Spleen (tissue), 7 donors: ENCODE results near the gene KIF20A.

Source experiments
- POLR2A ChIP-seq, 3 donors: fragments of 450-650 bp; IDR thresholded peaks; one replicate each; pipeline ENCODE4 v1.5.1; 2017; ENCODE audit warnings: antibody characterized with exemption in 3 of 3, mild to moderate bottlenecking in 1 of 3
- TF ChIP-seq, protein P1 (sequence below), 11 experiments: fragments of 200-600 bp in 7 of 11; fragments of 450-650 bp in 4 of 11; sonication (generic) in 4 of 11; IDR thresholded peaks in 8 of 11; conservative IDR thresholded peaks in 3 of 11; 1 replicate in 7 of 11; 2 replicates in 4 of 11; pipeline versions ENCODE4 v1.4.0 to v1.8.0; 2016 to 2021; ENCODE audit warnings: antibody characterized with exemption in 11 of 11, inconsistent platforms in 4 of 11, mild to moderate bottlenecking in 1 of 11
- donor health status: DM: no; HTN: no; CAD: no; lungs with moderate emphysema.
- donor health status: DM: no; HTN: no; CAD: no.
- donor health status: DM: no; HTN: no; CAD: no.

DNA sequence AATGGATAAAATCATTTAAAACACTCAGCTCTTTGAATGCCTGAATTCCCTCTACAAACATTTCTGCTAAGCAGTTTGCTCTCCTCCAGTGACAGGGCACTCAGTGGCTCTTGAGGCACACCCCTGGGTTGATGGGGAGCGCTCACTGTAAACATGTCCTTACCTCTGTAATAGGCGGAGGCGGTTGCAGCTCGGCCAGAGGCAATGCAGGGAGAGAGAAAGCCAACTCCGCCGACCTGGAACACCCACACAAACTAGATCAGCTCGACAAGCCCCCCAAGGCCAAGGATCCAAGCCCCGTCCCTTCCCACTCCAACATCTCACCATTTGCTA is 33.9 kb downstream of the KIF20A start:
- TF ChIP-seq, protein P1, sequence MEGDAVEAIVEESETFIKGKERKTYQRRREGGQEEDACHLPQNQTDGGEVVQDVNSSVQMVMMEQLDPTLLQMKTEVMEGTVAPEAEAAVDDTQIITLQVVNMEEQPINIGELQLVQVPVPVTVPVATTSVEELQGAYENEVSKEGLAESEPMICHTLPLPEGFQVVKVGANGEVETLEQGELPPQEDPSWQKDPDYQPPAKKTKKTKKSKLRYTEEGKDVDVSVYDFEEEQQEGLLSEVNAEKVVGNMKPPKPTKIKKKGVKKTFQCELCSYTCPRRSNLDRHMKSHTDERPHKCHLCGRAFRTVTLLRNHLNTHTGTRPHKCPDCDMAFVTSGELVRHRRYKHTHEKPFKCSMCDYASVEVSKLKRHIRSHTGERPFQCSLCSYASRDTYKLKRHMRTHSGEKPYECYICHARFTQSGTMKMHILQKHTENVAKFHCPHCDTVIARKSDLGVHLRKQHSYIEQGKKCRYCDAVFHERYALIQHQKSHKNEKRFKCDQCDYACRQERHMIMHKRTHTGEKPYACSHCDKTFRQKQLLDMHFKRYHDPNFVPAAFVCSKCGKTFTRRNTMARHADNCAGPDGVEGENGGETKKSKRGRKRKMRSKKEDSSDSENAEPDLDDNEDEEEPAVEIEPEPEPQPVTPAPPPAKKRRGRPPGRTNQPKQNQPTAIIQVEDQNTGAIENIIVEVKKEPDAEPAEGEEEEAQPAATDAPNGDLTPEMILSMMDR (IDR thresholded peaks at IDR 0.05 in 8 of 11, conservative IDR thresholded peaks at IDR 0.05 in 3 of 11), result no peak
- no peak for TF ChIP-seq POLR2A (IDR thresholded peaks at IDR 0.05)
